Mammary epithelial cell (primary cell): ENCODE measurements around the gene ENDOD1.

Source experiments
- CTCF ChIP-seq, 2 donors: IDR thresholded peaks in 1 of 2; conservative IDR thresholded peaks in 1 of 2; 2 replicates each; pipeline ENCODE4 v1.5.1; 2011 to 2012; ENCODE audit warnings: inconsistent platforms in 2 of 2, low read length in 2 of 2, mild to moderate bottlenecking in 2 of 2, control low read depth in 1 of 2, low read depth in 1 of 2; ENCODE audit not compliant: insufficient read depth in 1 of 2; ENCODE audit errors: extremely low read depth in 1 of 2
- EZH2 ChIP-seq: IDR thresholded peaks from 2 replicates; pipeline ENCODE4 v1.6.1; 2012; ENCODE audit warnings: low read length, inconsistent platforms, borderline replicate concordance

GRCh38 chr11:95147364-95147905 lies 57.8 kb downstream of the ENDOD1 start:
- TF ChIP-seq CTCF (conservative IDR thresholded peaks at IDR 0.05 in 1 of 2, IDR thresholded peaks at IDR 0.05 in 1 of 2; ENCODE audit: extremely low read depth in 1 of 2, insufficient read depth in 1 of 2, low read depth in 1 of 2, low read length in 2 of 2) (no peak), EZH2 (no peak)
